Hepatocyte (in vitro differentiated cells): ENCODE data around the gene PIEZO1. TPM values are rescaled to one million over a fixed set of nuclear protein-coding genes. Genes with fewer than 3 reads are reported as not detected.
A peak's percentile ranks its signal among the peaks of the same experiment; 100 is the strongest.

Experiments
- DNase-seq: peaks from one replicate; pipeline ENCODE4 v3.0.0-alpha.2; 2016; ENCODE audit warnings: low spot score
- H2AFZ ChIP-seq: fragments of 200-600 bp; sonication (generic); 2 replicates; pipeline ENCODE4 v1.6.0; 2016; ENCODE audit warnings: antibody characterized with exemption, mild to moderate bottlenecking
- H3K27ac ChIP-seq: fragments of 200-600 bp; sonication (generic); 2 replicates; pipeline ENCODE4 v1.5.1; 2016; ENCODE audit warnings: mild to moderate bottlenecking
- H3K27me3 ChIP-seq: fragments of 200-600 bp; sonication (generic); 2 replicates; pipeline ENCODE4 v1.6.1; 2016
- H3K36me3 ChIP-seq: fragments of 200-600 bp; sonication (generic); replicated peaks from 2 replicates; pipeline ENCODE4 v1.5.1; 2016; ENCODE audit warnings: low read depth; ENCODE audit not compliant: insufficient read depth
- H3K4me1 ChIP-seq: fragments of 200-600 bp; sonication (generic); 2 replicates; pipeline ENCODE4 v1.5.1; 2016; ENCODE audit warnings: mild to moderate bottlenecking, moderate library complexity; ENCODE audit not compliant: insufficient read depth
- H3K4me2 ChIP-seq: fragments of 200-600 bp; sonication (generic); 2 replicates; pipeline ENCODE4 v1.6.0; 2016
- H3K4me3 ChIP-seq: fragments of 200-600 bp; sonication (generic); 2 replicates; pipeline ENCODE4 v1.5.1; 2016; ENCODE audit warnings: mild to moderate bottlenecking
- H3K79me2 ChIP-seq: fragments of 200-600 bp; sonication (generic); 2 replicates; pipeline ENCODE4 v1.6.0; 2017; ENCODE audit warnings: mild to moderate bottlenecking
- H3K9me2 ChIP-seq: fragments of 200-600 bp; sonication (generic); replicated peaks from 2 replicates; pipeline ENCODE4 v1.6.0; 2017; ENCODE audit warnings: mild to moderate bottlenecking; ENCODE audit not compliant: insufficient read depth
- H3K9me3 ChIP-seq: fragments of 200-600 bp; sonication (generic); 2 replicates; pipeline ENCODE4 v1.5.1; 2016; ENCODE audit warnings: low read depth, mild to moderate bottlenecking
- H4K20me1 ChIP-seq: fragments of 200-600 bp; sonication (generic); 2 replicates; pipeline ENCODE4 v1.6.0; 2016; ENCODE audit warnings: mild to moderate bottlenecking; ENCODE audit not compliant: insufficient read depth, poor library complexity, severe bottlenecking
- EZH2 ChIP-seq: fragments of 200-600 bp; sonication (generic); IDR thresholded peaks from 2 replicates; pipeline ENCODE4 v1.6.1; 2016; ENCODE audit warnings: antibody characterized with exemption, mild to moderate bottlenecking, borderline replicate concordance
- EZH2phosphoT487 ChIP-seq: fragments of 200-600 bp; sonication (generic); IDR thresholded peaks from one replicate; pipeline ENCODE4 v1.6.1; 2018; ENCODE audit warnings: antibody characterized with exemption, mild to moderate bottlenecking, low read depth, moderate library complexity; ENCODE audit not compliant: unreplicated experiment, severe bottlenecking
- WGBS: methylation state at CpG from one replicate; pipeline ENCODE4 v1.1.6; 2016; ENCODE audit warnings: low lambda C conversion rate; ENCODE audit errors: missing lambda C conversion rate; 5-methylcytosine and 5-hydroxymethylcytosine counted together
- polyA plus RNA-seq: library from polyadenylated mRNA; unstranded; fragments of >200 nt; fragmentation: Nextera tagmentation; extraction: Ambion mirVana; gene quantifications from 2 replicates; pipeline ENCODE4 v1.2.1, GENCODE V29; 2016
- total RNA-seq: library from RNA; depleted of rRNA; stranded (reverse); fragments of >200 nt; gene quantifications from 2 replicates; pipeline ENCODE4 v1.2.3, GENCODE V29; 2014
- TF ChIP-seq, protein P1 (sequence below): fragments of 200-600 bp; sonication (generic); IDR thresholded peaks from 2 replicates; pipeline ENCODE4 v1.5.1; 2016; ENCODE audit warnings: antibody characterized with exemption, mild to moderate bottlenecking; ENCODE audit not compliant: poor library complexity

PIEZO1 gene
- 47.0 and 77.0 TPM in 2 replicates for total RNA-seq
- 70.6 and 87.9 TPM in 2 replicates for polyA plus RNA-seq

- Histone ChIP-seq H3K36me3 (no peaks in the 10 kb centered on the region), H3K4me1 (peaks cover 32% of the 10 kb centered on the region), H3K9me2 (no peaks in the 10 kb centered on the region), H2AFZ (peak within 1 kb of the TSS; percentile 66), H3K27ac (peak within 1 kb of the TSS; percentile 73), H3K27me3 (no peaks in the 10 kb centered on the region), H3K4me3 (peak within 1 kb of the TSS; percentile 93), H3K79me2 (peaks cover 39% of the 10 kb centered on the region), H3K4me2 (peak within 1 kb of the TSS; percentile 87), H3K9me3 (no peaks in the 10 kb centered on the region), H4K20me1 (peaks cover 11% of the 10 kb centered on the region)
- DNase-seq: peak; percentile 88
- TF ChIP-seq, protein P1, sequence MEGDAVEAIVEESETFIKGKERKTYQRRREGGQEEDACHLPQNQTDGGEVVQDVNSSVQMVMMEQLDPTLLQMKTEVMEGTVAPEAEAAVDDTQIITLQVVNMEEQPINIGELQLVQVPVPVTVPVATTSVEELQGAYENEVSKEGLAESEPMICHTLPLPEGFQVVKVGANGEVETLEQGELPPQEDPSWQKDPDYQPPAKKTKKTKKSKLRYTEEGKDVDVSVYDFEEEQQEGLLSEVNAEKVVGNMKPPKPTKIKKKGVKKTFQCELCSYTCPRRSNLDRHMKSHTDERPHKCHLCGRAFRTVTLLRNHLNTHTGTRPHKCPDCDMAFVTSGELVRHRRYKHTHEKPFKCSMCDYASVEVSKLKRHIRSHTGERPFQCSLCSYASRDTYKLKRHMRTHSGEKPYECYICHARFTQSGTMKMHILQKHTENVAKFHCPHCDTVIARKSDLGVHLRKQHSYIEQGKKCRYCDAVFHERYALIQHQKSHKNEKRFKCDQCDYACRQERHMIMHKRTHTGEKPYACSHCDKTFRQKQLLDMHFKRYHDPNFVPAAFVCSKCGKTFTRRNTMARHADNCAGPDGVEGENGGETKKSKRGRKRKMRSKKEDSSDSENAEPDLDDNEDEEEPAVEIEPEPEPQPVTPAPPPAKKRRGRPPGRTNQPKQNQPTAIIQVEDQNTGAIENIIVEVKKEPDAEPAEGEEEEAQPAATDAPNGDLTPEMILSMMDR: peak; percentile 93
- no peak for TF ChIP-seq EZH2
- no peak for TF ChIP-seq EZH2phosphoT487
- 12% methylated on average over 66 of the region's 110 CpGs for WGBS
Observed at GRCh38 chr16:88785106-88785924, at the start of gene PIEZO1. Gene PIEZO1, minus strand, starts transcription at chr16:88785220. Its CDS starts 256 bp downstream, at chr16:88784964.

- H3K4me3 ChIP-seq: no peak overlapping the region
- TF ChIP-seq, protein P1: no peak
- TF ChIP-seq EZH2phosphoT487 (no peak), EZH2 (no peak)
- H3K36me3 ChIP-seq: no peaks in the 10 kb centered on the region
- no peak for DNase-seq
- H3K4me2 ChIP-seq: no peak overlapping the region
- 98% methylated on average over 13 of the region's 13 CpGs for WGBS
- H3K9me2 ChIP-seq: no peaks in the 10 kb centered on the region
- H3K27me3 ChIP-seq: no peaks in the 10 kb centered on the region
- no peak overlapping the region for H3K27ac ChIP-seq
- no peaks in the 10 kb centered on the region for H3K9me3 ChIP-seq
- H3K79me2 ChIP-seq: no peaks in the 10 kb centered on the region
- no peaks in the 10 kb centered on the region for H3K4me1 ChIP-seq
- no peak overlapping the region for H2AFZ ChIP-seq
- H4K20me1 ChIP-seq: no peaks in the 10 kb centered on the region
Observed at GRCh38 chr16:88834670-88835069, 49.6 kb upstream of the PIEZO1 start.

- no peaks in the 10 kb centered on the region for H3K36me3 ChIP-seq
- 96% methylated on average over 12 of the region's 13 CpGs for WGBS
- no peaks in the 10 kb centered on the region for H3K27me3 ChIP-seq
- H3K79me2 ChIP-seq: no peaks in the 10 kb centered on the region
- no peak for DNase-seq
- H4K20me1 ChIP-seq: no peaks in the 10 kb centered on the region
- H3K4me1 ChIP-seq: peaks cover 4% of the 10 kb centered on the region
- no peaks in the 10 kb centered on the region for H3K9me3 ChIP-seq
- no peak overlapping the region for H3K27ac ChIP-seq
- H3K4me3 ChIP-seq: no peak overlapping the region
- H3K9me2 ChIP-seq: no peaks in the 10 kb centered on the region
- no peak overlapping the region for H3K4me2 ChIP-seq
- H2AFZ ChIP-seq: no peak overlapping the region
- TF ChIP-seq EZH2phosphoT487: no peak
- TF ChIP-seq EZH2: no peak
- TF ChIP-seq, protein P1: no peak
Observed at GRCh38 chr16:88833086-88833485, 48.1 kb upstream of the PIEZO1 start.
